ENCODE results near the gene MTRF1L.

Gene MTRF1L, protein sequence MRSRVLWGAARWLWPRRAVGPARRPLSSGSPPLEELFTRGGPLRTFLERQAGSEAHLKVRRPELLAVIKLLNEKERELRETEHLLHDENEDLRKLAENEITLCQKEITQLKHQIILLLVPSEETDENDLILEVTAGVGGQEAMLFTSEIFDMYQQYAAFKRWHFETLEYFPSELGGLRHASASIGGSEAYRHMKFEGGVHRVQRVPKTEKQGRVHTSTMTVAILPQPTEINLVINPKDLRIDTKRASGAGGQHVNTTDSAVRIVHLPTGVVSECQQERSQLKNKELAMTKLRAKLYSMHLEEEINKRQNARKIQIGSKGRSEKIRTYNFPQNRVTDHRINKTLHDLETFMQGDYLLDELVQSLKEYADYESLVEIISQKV

DNA sequence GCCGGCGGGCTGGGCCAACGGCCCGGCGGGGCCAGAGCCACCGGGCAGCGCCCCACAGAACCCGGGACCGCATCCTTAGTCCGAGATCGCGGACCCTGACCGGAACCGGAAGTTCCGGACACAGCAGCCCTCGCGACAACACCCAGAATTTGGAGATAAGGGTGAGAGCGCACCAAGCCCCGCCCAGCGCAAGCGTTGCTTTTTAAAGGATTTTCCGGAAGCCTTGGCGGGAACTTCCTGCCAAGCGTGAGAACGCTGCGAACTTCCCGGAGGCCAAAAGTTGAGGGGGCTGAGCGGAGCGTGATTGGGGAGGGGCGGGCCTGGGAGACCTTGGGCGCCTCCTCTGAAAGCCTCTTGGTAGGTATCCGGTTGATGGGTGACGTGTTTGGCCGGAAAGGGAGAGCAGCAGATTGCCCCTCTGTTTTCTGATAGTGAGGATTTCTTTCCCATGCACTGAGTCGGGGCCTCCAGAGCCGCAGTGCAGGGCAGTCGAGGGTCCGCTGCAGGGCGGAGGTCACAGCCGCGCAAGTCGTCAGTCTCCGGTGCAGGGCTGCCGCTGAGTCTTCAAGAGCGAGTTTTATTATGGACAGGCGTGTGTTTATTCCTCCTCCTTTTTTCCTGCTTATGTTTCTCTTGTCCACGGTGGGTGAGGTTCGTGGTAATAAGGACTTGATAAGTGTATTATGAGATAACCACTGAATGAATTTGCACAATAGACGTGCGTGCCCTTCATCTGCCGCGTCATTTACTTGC is at the start of gene MTRF1L:
MTRF1L (minus strand) TSS at position 97 of the 753 bp plus-strand sequence; CDS start at position 73, 24 bp downstream.
- no peak for TF ChIP-seq JUND (IDR thresholded peaks at IDR 0.05; ENCODE audit: low read depth)
- DNase-seq (ENCODE audit: low read depth in 1 of 2, low spot score in 1 of 2), result peak; percentile 66 to 94
- in situ Hi-C loops (cut with HindIII; ENCODE audit: low pct_unique_long_range_greater_than_20kb, low sequenced_read_pairs), result no loop called here

- DNase-seq (ENCODE audit: low read depth in 1 of 2, low spot score in 1 of 2), result no peak
- no peak for TF ChIP-seq JUND (IDR thresholded peaks at IDR 0.05; ENCODE audit: low read depth)
- in situ Hi-C loops (cut with HindIII; ENCODE audit: low pct_unique_long_range_greater_than_20kb, low sequenced_read_pairs), result no loop called here
Measured at GRCh38 chr6:153051801-153052200, 49.3 kb upstream of the MTRF1L start.

GRCh38 chr6:153048631-153049030 is 46.1 kb upstream of the MTRF1L start:
- in situ Hi-C loops (cut with HindIII; ENCODE audit: low pct_unique_long_range_greater_than_20kb, low sequenced_read_pairs), result no loop called here
- TF ChIP-seq JUND (IDR thresholded peaks at IDR 0.05; ENCODE audit: low read depth), result no peak
- no peak for DNase-seq (ENCODE audit: low read depth in 1 of 2, low spot score in 1 of 2)

GRCh38 chr6:153047386-153047785 is 44.9 kb upstream of the MTRF1L start:
- no peak for DNase-seq (ENCODE audit: low read depth in 1 of 2, low spot score in 1 of 2)
- no peak for TF ChIP-seq JUND (IDR thresholded peaks at IDR 0.05; ENCODE audit: low read depth)
- in situ Hi-C loops (cut with HindIII; ENCODE audit: low pct_unique_long_range_greater_than_20kb, low sequenced_read_pairs), result no loop called here

DNA sequence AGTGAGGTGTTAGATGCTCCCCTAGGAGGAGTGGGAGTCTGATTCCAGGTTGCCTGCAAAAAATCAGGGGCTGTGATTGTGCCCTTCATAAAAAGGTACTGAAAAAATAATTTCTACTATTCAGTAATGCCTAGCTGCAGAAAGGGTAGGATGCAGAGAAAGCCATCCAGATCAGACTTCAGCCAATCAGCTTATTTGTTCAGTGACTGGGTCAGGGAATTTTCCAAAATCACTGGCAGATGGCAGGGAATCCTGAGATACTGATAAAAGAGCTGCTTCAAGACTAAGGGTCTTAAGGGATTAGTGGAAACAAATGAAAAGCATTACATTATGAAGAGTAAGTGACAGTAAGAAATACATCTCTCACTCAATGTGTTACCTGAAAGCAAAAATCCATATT is 42.8 kb upstream of the MTRF1L start:
- DNase-seq (ENCODE audit: low read depth in 1 of 2, low spot score in 1 of 2), result no peak
- in situ Hi-C loops (cut with HindIII; ENCODE audit: low pct_unique_long_range_greater_than_20kb, low sequenced_read_pairs), result no loop called here
- TF ChIP-seq JUND (IDR thresholded peaks at IDR 0.05; ENCODE audit: low read depth), result no peak

- in situ Hi-C loops (cut with HindIII; ENCODE audit: low pct_unique_long_range_greater_than_20kb, low sequenced_read_pairs), result no loop called here
- no peak for TF ChIP-seq JUND (IDR thresholded peaks at IDR 0.05; ENCODE audit: low read depth)
- DNase-seq (ENCODE audit: low read depth in 1 of 2, low spot score in 1 of 2), result no peak
Measured at GRCh38 chr6:153044295-153044694, 41.8 kb upstream of the MTRF1L start.

DNA sequence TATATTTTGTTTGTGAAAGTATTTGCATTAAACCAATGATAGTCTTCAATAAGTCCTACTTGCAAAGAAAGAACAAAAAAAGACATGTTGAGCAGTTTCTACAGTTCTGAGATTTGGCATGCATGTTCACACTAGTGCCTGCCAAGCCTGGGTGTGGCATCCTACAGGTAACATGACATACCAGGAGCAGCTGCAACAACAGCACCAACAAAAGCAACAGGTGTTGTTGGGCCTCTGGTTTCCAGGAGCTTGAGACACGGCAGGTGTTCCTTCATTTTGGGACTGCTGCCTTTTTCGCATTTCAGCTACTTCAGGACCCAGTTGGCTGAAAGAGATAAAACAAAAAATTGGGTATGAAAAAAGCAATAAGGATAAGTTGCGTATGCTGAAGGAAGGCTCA is 41.2 kb upstream of the MTRF1L start:
- in situ Hi-C loops (cut with HindIII; ENCODE audit: low pct_unique_long_range_greater_than_20kb, low sequenced_read_pairs), result no loop called here
- TF ChIP-seq JUND (IDR thresholded peaks at IDR 0.05; ENCODE audit: low read depth), result no peak
- DNase-seq (ENCODE audit: low read depth in 1 of 2, low spot score in 1 of 2), result no peak

- no peak for DNase-seq (ENCODE audit: low read depth in 1 of 2, low spot score in 1 of 2)
- in situ Hi-C loops (cut with HindIII; ENCODE audit: low pct_unique_long_range_greater_than_20kb, low sequenced_read_pairs), result no loop called here
- no peak for TF ChIP-seq JUND (IDR thresholded peaks at IDR 0.05; ENCODE audit: low read depth)
Measured at GRCh38 chr6:153038378-153039057, 36.0 kb upstream of the MTRF1L start.

GRCh38 chr6:153034139-153034538 is 31.6 kb upstream of the MTRF1L start:
- in situ Hi-C loops (cut with HindIII; ENCODE audit: low pct_unique_long_range_greater_than_20kb, low sequenced_read_pairs), result no loop called here
- TF ChIP-seq JUND (IDR thresholded peaks at IDR 0.05; ENCODE audit: low read depth), result no peak
- no peak for DNase-seq (ENCODE audit: low read depth in 1 of 2, low spot score in 1 of 2)

DNA sequence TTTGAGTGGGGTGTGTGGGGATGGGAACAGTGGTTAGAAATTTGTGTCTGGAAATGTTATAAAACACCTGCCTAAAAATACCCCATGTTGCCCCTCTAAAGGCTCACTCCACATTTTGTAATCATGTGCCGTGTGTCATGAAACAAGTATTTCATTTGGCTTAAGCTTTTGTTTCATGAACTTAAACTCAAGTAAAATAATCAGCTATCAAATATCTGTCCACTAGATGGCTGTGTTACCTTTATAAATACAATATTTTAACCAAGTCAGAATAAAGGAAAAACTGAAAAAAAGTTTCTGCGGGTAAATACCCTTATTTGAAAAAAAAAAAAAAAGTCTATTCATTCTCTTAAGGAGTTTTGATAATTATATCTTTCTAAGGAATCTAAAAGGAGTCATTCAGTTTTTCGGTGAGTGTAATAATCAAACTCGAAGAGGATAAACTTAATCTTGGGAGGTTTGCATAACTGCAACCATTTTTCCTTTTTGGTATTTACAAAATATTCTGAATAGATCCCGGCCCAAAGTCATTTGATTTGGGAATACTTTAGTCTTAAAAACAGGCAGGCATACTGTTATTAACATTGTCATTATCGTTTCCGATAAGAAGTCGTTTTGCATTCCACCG is 29.9 kb upstream of the MTRF1L start:
- no peak for TF ChIP-seq JUND (IDR thresholded peaks at IDR 0.05; ENCODE audit: low read depth)
- in situ Hi-C loops (cut with HindIII; ENCODE audit: low pct_unique_long_range_greater_than_20kb, low sequenced_read_pairs), result no loop called here
- DNase-seq (ENCODE audit: low read depth in 1 of 2, low spot score in 1 of 2), result peak in 1 of 2 experiments; percentile 24

- in situ Hi-C loops (cut with HindIII; ENCODE audit: low pct_unique_long_range_greater_than_20kb, low sequenced_read_pairs), result no loop called here
- no peak for TF ChIP-seq JUND (IDR thresholded peaks at IDR 0.05; ENCODE audit: low read depth)
- DNase-seq (ENCODE audit: low read depth in 1 of 2, low spot score in 1 of 2), result peak in 1 of 2 experiments; percentile 9
Measured at GRCh38 chr6:153031335-153031955, 28.9 kb upstream of the MTRF1L start.

GRCh38 chr6:153028963-153029362 is 26.5 kb upstream of the MTRF1L start:
- no peak for TF ChIP-seq JUND (IDR thresholded peaks at IDR 0.05; ENCODE audit: low read depth)
- in situ Hi-C loops (cut with HindIII; ENCODE audit: low pct_unique_long_range_greater_than_20kb, low sequenced_read_pairs), result no loop called here
- DNase-seq (ENCODE audit: low read depth in 1 of 2, low spot score in 1 of 2), result no peak

All from T47D (cell line).